Measurements from ENCODE around the gene UPF1.

GRCh38 chr19:18843960-18844359 is 12.2 kb downstream of the UPF1 start:
- no peak for TF ChIP-seq CTCF (tag by site-specific recombination; IDR thresholded peaks at IDR 0.05)
- no peak for TF ChIP-seq ZNF274 (IDR thresholded peaks at IDR 0.05; ENCODE audit: low read length)
- no peak for TF ChIP-seq ZNF274 (tag by site-specific recombination; IDR thresholded peaks at IDR 0.05; ENCODE audit: borderline replicate concordance)
- TF ChIP-seq YY1 (tag by site-specific recombination; IDR thresholded peaks at IDR 0.05), result no peak
- no peak for TF ChIP-seq ZNF513 (tag by site-specific recombination; IDR thresholded peaks at IDR 0.05)
- TF ChIP-seq ZNF132 (tag by site-specific recombination; IDR thresholded peaks at IDR 0.05; ENCODE audit: borderline replicate concordance), result no peak
- no peak for TF ChIP-seq ZNF423 (tag by site-specific recombination; IDR thresholded peaks at IDR 0.05)
- TF ChIP-seq ZNF140 (tag by site-specific recombination; IDR thresholded peaks at IDR 0.05), result no peak
- no peak for TF ChIP-seq ZNF302 (tag by site-specific recombination; IDR thresholded peaks at IDR 0.05; ENCODE audit: low read depth)
- TF ChIP-seq ZNF707 (tag by site-specific recombination; IDR thresholded peaks at IDR 0.05), result no peak
- TF ChIP-seq ZNF184 (tag by site-specific recombination; IDR thresholded peaks at IDR 0.05), result no peak
- TF ChIP-seq ZNF473 (tag by site-specific recombination; IDR thresholded peaks at IDR 0.05), result no peak

All from HEK293 (cell line).